SK-N-SH treated with all-trans-retinoic acid at 6 μM for 48 hours (cell line): ENCODE data around the gene MPZL3.

ENCODE experiments used
- BACH2 ChIP-seq: fragments of 250-450 bp; sonication (Bioruptor Pico); IDR thresholded peaks from 2 replicates; pipeline ENCODE4 v1.9.0; 2021; ENCODE audit warnings: mild to moderate bottlenecking, borderline replicate concordance
- CREB5 ChIP-seq: fragments of 250-450 bp; sonication (Bioruptor Pico); IDR thresholded peaks from 2 replicates; pipeline ENCODE4 v1.5.1; 2020; ENCODE audit warnings: low read depth, mild to moderate bottlenecking, moderate library complexity
- CSDC2 ChIP-seq: fragments of 250-450 bp; sonication (Bioruptor Pico); IDR thresholded peaks from 2 replicates; pipeline ENCODE4 v1.5.0; 2020; ENCODE audit warnings: mild to moderate bottlenecking, moderate library complexity
- CSRNP3 ChIP-seq: fragments of 250-450 bp; sonication (Bioruptor Pico); IDR thresholded peaks from 2 replicates; pipeline ENCODE4 v1.5.1; 2021; ENCODE audit warnings: mild to moderate bottlenecking, moderate library complexity
- PATZ1 ChIP-seq: fragments of 250-450 bp; sonication (Bioruptor Pico); IDR thresholded peaks from 2 replicates; pipeline ENCODE4 v1.8.0; 2020; ENCODE audit warnings: mild to moderate bottlenecking, moderate library complexity, borderline replicate concordance
- POU6F1 ChIP-seq: fragments of 250-450 bp; sonication (Bioruptor Pico); IDR thresholded peaks from 2 replicates; pipeline ENCODE4 v1.8.0; 2021; ENCODE audit warnings: low read depth, mild to moderate bottlenecking, moderate library complexity, borderline replicate concordance
- RARB ChIP-seq: fragments of 250-450 bp; sonication (Bioruptor Pico); IDR thresholded peaks from 2 replicates; pipeline ENCODE4 v1.8.0; 2021; ENCODE audit warnings: mild to moderate bottlenecking, moderate library complexity
- TCF4 ChIP-seq: fragments of 250-450 bp; sonication (Bioruptor Pico); IDR thresholded peaks from 2 replicates; pipeline ENCODE4 v1.8.0; 2021; ENCODE audit warnings: mild to moderate bottlenecking, moderate library complexity, borderline replicate concordance
- TOX ChIP-seq: fragments of 250-450 bp; sonication (Bioruptor Pico); IDR thresholded peaks from 2 replicates; pipeline ENCODE4 v1.8.0; 2021; ENCODE audit warnings: mild to moderate bottlenecking, moderate library complexity, borderline replicate concordance
- ZFP3 ChIP-seq: fragments of 250-450 bp; sonication (Bioruptor Pico); IDR thresholded peaks from 2 replicates; pipeline ENCODE4 v1.5.0; 2020; ENCODE audit warnings: mild to moderate bottlenecking, moderate library complexity
- ZFP30 ChIP-seq: fragments of 450-650 bp; formaldehyde crosslinking; IDR thresholded peaks from 2 replicates; pipeline ENCODE4 v1.5.0; 2022; ENCODE audit warnings: mild to moderate bottlenecking, moderate library complexity
- ZNF8 ChIP-seq: fragments of 450-650 bp; formaldehyde crosslinking; IDR thresholded peaks from 2 replicates; pipeline ENCODE4 v1.5.0; 2020; ENCODE audit warnings: mild to moderate bottlenecking, moderate library complexity

DNA sequence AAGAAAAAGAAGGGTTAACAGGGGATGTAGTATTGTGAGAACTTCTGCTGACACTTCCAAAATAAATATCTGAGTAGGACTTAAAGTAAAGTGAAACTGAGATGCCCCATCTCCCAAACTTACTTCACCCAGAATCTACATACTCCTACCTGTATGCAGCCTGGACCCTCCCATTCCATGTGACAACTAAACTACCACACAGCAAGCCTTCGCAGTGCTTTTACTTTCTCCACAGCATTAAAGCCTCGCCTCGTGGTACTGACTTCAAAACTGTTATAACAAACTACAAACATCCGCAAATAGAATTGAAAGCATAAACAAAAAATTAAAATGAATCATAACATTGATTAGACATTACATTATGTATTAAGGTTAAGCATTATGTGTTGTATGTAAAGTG is 10.9 kb upstream of the MPZL3 start:
- no peak for TF ChIP-seq PATZ1 (CRISPR knock-in tag)
- TF ChIP-seq CREB5 (CRISPR knock-in tag) = no peak
- no peak for TF ChIP-seq CSRNP3 (CRISPR knock-in tag)
- no peak for TF ChIP-seq ZFP3 (CRISPR knock-in tag)
- no peak for TF ChIP-seq CSDC2 (CRISPR knock-in tag)
- no peak for TF ChIP-seq TCF4 (CRISPR knock-in tag)
- no peak for TF ChIP-seq ZNF8 (CRISPR knock-in tag)
- TF ChIP-seq TOX = no peak
- TF ChIP-seq POU6F1 = no peak
- no peak for TF ChIP-seq ZFP30 (CRISPR knock-in tag)
- TF ChIP-seq RARB (CRISPR knock-in tag) = no peak
- TF ChIP-seq BACH2 (CRISPR knock-in tag) = no peak
